Loucy (cell line): ENCODE results near the gene RSAD2.

ENCODE experiments used
- H2AFZ ChIP-seq: fragments of 200-600 bp; sonication (generic); 2 replicates; pipeline ENCODE4 v1.6.0; 2016; ENCODE audit warnings: antibody characterized with exemption, mild to moderate bottlenecking, low read length, moderate library complexity
- H3F3A ChIP-seq: fragments of 200-600 bp; 2 replicates; pipeline ENCODE4 v1.6.0; 2016; ENCODE audit warnings: antibody characterized with exemption, low read depth, mild to moderate bottlenecking
- H3K27me3 ChIP-seq: fragments of 200-600 bp; sonication (generic); 2 replicates; pipeline ENCODE4 v1.6.1; 2014; ENCODE audit warnings: low read length, mild to moderate bottlenecking; ENCODE audit not compliant: insufficient read depth, poor library complexity, severe bottlenecking
- H3K36me3 ChIP-seq: fragments of 200-600 bp; sonication (generic); 2 replicates; pipeline ENCODE4 v1.6.1; 2016; ENCODE audit warnings: low read length; ENCODE audit not compliant: insufficient read depth
- H3K4me1 ChIP-seq: fragments of 200-600 bp; sonication (generic); 2 replicates; pipeline ENCODE4 v1.5.1; 2014; ENCODE audit warnings: low read length, mild to moderate bottlenecking; ENCODE audit not compliant: insufficient read depth, poor library complexity, severe bottlenecking
- H3K4me2 ChIP-seq: fragments of 200-600 bp; sonication (generic); 2 replicates; pipeline ENCODE4 v1.6.0; 2014; ENCODE audit warnings: antibody characterized with exemption, low read length, low read depth, mild to moderate bottlenecking; ENCODE audit not compliant: poor library complexity, severe bottlenecking
- H3K4me3 ChIP-seq: fragments of 200-600 bp; sonication (generic); 2 replicates; pipeline ENCODE4 v1.5.1; 2014; ENCODE audit warnings: low read length, mild to moderate bottlenecking, mixed read lengths; ENCODE audit not compliant: poor library complexity, severe bottlenecking
- H3K79me2 ChIP-seq: fragments of 200-600 bp; sonication (generic); 2 replicates; pipeline ENCODE4 v1.6.1; 2014; ENCODE audit warnings: low read length; ENCODE audit not compliant: insufficient read depth
- H3K9ac ChIP-seq: fragments of 200-600 bp; sonication (generic); 2 replicates; pipeline ENCODE4 v1.6.0; 2014; ENCODE audit warnings: mild to moderate bottlenecking, low read depth, low read length, moderate library complexity; ENCODE audit not compliant: poor library complexity, severe bottlenecking
- H3K9me2 ChIP-seq: fragments of 200-600 bp; sonication (generic); replicated peaks from 2 replicates; pipeline ENCODE4 v1.6.1; 2016; ENCODE audit warnings: low read depth, low read length, mixed read lengths
- H3K9me3 ChIP-seq: fragments of 200-600 bp; sonication (generic); 2 replicates; pipeline ENCODE4 v1.6.1; 2014; ENCODE audit warnings: mild to moderate bottlenecking, antibody characterized with exemption, low read length, low read depth; ENCODE audit not compliant: insufficient read depth
- H4K20me1 ChIP-seq: fragments of 200-600 bp; sonication (generic); 2 replicates; pipeline ENCODE4 v1.6.0; 2014; ENCODE audit warnings: antibody characterized with exemption, low read length, mild to moderate bottlenecking; ENCODE audit not compliant: insufficient read depth, poor library complexity, severe bottlenecking
- CTCF ChIP-seq: fragments of 200-600 bp; sonication (generic); conservative IDR thresholded peaks from 2 replicates; pipeline ENCODE4 v1.5.1; 2014; ENCODE audit warnings: mild to moderate bottlenecking, antibody characterized with exemption, low read length
- EZH2phosphoT487 ChIP-seq: fragments of 200-600 bp; IDR thresholded peaks from 2 replicates; pipeline ENCODE4 v1.6.1; 2018; ENCODE audit warnings: antibody characterized with exemption, mild to moderate bottlenecking, moderate library complexity, borderline replicate concordance

Gene RSAD2

GRCh38 chr2:6945087-6945813 is 67.7 kb downstream of the RSAD2 start:
- no peaks in the 10 kb centered on the region; the same call in 1 of the 2 replicates for H3K79me2 ChIP-seq
- TF ChIP-seq CTCF (no peak), EZH2phosphoT487 (no peak)
- no peak overlapping the region for H3K9ac ChIP-seq
- no peaks in the 10 kb centered on the region for H3K27me3 ChIP-seq
- H3K9me3 ChIP-seq, result no peaks in the 10 kb centered on the region
- H2AFZ ChIP-seq, result no peak overlapping the region
- H4K20me1 ChIP-seq, result no peaks in the 10 kb centered on the region
- peaks cover 21% of the 10 kb centered on the region; the same call in 1 of the 2 replicates for H3K36me3 ChIP-seq
- H3K9me2 ChIP-seq, result no peaks in the 10 kb centered on the region
- H3K4me3 ChIP-seq, result no peak overlapping the region
- no peaks in the 10 kb centered on the region for H3F3A ChIP-seq
- no peaks in the 10 kb centered on the region for H3K4me1 ChIP-seq
- H3K4me2 ChIP-seq, result no peak overlapping the region

GRCh38 chr2:6945821-6946220 is 68.2 kb downstream of the RSAD2 start:
- H3K9me3 ChIP-seq, result no peaks in the 10 kb centered on the region
- no peak overlapping the region for H2AFZ ChIP-seq
- no peak overlapping the region for H3K9ac ChIP-seq
- TF ChIP-seq EZH2phosphoT487 (no peak), CTCF (no peak)
- peaks cover 21% of the 10 kb centered on the region; the same call in 1 of the 2 replicates for H3K36me3 ChIP-seq
- H3K79me2 ChIP-seq, result no peaks in the 10 kb centered on the region; the same call in 1 of the 2 replicates
- no peak overlapping the region for H3K4me3 ChIP-seq
- no peaks in the 10 kb centered on the region for H3K4me1 ChIP-seq
- no peak overlapping the region for H3K4me2 ChIP-seq
- no peaks in the 10 kb centered on the region for H4K20me1 ChIP-seq
- no peaks in the 10 kb centered on the region for H3K27me3 ChIP-seq
- H3F3A ChIP-seq, result no peaks in the 10 kb centered on the region
- no peaks in the 10 kb centered on the region for H3K9me2 ChIP-seq

- Histone ChIP-seq H3K27me3 (no peaks in the 10 kb centered on the region), H3K4me3 (no peak overlapping the region), H3K9me3 (no peaks in the 10 kb centered on the region), H3K9me2 (no peaks in the 10 kb centered on the region), H3K4me2 (no peak overlapping the region), H3K4me1 (no peaks in the 10 kb centered on the region), H3K36me3 (peaks cover 17% of the 10 kb centered on the region; the same call in 1 of the 2 replicates), H4K20me1 (no peaks in the 10 kb centered on the region), H3K79me2 (no peaks in the 10 kb centered on the region), H3F3A (no peaks in the 10 kb centered on the region), H3K9ac (no peak overlapping the region), H2AFZ (no peak overlapping the region)
- TF ChIP-seq EZH2phosphoT487 (no peak), CTCF (no peak)
Observed at GRCh38 chr2:6946722-6947121, 69.1 kb downstream of the RSAD2 start.
